GM19452 (cell line): ENCODE results near the gene KIAA1328.

ENCODE experiments used
- ATAC-seq: cut with Tn5 transposase; IDR thresholded peaks from one replicate; pipeline ENCODE4 v1.9.1; 2021; ENCODE audit not compliant: unreplicated experiment

KIAA1328 gene

DNA sequence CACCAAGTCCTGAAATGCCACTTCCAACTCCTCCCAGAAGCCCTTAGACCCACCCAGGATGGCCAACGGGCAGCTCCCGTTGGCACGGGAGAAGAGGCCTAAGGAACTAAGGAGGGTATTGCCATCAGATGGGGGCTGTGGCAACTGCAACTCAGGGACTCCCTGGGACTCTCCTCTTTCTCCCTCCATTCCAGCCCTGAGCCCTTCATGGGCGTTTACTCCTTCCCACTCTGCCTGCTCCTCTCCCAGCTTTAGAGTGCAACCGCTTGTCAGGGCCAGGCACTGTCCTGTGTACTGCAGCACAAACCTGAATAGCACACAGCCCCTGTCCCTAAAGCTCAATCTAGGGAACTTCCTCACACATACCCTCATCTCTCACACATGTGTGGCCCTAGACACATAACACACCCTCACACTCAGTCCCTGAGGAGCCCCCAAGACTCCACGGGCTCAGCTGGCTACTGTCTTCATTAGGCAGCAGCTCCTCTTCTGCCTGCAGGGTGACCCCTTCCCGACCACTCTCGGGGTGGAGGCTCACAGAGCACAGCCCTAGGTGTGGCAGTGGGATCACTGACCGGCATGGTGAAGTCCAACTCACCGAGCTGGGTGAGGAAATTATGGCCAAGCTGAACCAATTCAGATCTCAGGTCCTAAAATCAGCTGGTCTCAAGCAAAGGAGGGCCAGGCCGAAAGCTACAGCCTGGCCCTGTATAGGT, 420.4 kb downstream of the KIAA1328 start:
- ATAC-seq = no peak

GRCh38 chr18:37249895-37250618, 421.1 kb downstream of the KIAA1328 start:
- ATAC-seq = no peak

DNA sequence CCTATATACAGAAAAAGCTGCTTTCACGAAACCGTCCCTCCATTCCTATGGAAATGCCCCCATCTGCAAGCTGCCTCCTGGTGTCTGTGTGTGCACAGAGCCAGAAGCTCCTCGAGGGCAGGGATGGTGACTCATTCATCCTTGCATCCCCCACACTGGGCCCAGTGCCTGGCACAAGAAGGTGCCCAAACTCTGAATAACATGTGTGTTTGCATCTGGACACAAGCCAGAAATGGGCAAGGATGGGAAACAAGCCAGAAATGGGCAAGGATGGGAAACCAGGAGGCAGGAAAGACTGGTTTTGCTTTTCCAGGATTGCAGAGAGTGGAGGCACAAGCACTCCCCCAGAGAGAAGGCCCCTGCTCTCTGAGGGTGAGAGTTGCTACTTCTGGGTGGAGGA, 422.8 kb downstream of the KIAA1328 start:
- no peak for ATAC-seq

- ATAC-seq = no peak
Measured at GRCh38 chr18:37252342-37252741, 423.4 kb downstream of the KIAA1328 start.

DNA sequence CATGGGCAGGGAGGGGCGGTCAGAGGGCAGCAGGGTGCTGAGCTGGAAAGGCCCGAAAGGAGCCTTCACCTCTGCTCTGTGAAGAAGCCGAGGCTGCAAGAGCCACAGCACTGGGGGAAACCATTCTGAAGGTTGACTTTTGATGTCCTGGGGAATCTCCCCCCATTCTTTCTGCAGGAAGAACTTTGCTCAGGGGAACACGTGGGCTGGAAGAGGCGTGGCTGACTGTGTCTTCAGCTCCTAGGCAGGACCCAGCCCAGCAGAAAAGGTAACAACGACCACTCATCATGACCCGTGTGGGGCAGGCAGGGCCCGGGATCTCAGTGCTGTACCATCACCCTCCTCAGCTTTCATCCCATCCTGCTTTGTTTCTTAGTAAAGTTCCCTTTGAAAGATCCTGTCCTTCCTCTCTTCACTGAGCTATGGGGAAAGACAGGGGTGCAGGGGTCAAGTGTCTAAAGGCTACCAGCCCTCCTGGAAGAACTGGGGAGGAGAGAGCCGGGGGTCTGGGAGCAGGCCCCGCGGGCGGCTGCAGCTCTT, 424.0 kb downstream of the KIAA1328 start:
- ATAC-seq = no peak

DNA sequence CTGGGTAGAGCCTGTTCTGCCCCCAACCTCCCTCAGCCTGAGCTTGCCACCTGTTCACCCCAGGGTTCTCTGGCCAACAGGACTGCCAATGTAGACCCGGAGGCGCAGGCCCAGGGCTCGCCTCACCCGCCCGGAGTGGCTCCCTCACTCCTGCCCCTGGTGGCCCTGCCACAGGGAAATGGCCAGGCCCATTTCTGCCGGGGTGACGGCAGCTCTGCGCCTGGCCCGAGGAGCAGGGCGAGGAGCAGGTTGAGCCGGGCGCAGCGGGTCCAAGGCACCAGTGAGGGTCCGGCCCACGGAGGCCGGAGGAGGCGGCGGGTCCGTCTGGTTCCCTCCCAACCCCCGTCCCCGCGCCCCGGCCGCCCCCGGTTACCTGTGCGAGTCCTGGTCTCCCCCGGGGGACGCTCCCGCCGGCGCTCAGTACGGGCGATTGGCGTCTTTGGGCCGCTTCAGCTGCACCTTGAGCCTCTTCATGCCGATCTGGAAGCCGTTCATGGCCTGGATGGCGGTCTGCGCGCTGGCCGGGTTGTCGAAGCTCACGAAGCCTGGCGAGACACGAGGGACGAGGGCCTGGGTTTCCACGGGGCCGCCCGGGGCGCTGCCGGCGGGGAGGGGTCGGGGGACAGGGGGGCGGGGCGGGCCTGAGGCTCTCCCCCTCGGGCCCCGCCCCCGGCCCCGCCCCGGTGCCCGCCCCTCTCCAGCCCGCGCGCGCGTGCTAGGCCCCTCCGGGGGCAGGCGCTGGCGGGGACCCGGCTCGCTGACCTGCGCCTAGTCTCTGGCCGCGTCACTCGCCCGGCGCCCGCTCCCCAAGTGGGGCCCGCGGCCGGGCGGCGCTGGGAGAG, 424.7 kb downstream of the KIAA1328 start:
- ATAC-seq = no peak

- no peak for ATAC-seq
Measured at GRCh38 chr18:37254236-37254754, 425.4 kb downstream of the KIAA1328 start.

- no peak for ATAC-seq
Measured at GRCh38 chr18:37254973-37255372, 426.0 kb downstream of the KIAA1328 start.

DNA sequence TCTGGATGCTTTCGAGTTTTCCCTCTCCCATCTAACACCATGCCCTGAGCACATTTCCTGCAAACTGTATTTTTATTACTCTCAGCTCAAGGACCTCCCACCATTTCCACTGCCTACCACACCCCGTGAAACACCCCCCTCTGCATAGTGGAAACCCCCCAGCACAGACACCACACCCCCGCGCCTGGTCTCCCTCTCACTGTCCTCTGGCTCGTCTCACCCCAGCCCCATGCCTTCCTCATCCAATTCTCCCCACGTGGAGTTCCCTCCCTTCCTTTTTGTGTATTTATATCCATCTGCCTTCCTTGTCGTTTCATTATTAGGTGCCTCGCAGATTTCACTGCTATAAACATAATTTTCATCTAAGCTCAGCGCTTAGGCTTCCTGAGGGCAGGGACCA, 429.2 kb downstream of the KIAA1328 start:
- no peak for ATAC-seq

GRCh38 chr18:37258819-37259218, 429.9 kb downstream of the KIAA1328 start:
- no peak for ATAC-seq

DNA sequence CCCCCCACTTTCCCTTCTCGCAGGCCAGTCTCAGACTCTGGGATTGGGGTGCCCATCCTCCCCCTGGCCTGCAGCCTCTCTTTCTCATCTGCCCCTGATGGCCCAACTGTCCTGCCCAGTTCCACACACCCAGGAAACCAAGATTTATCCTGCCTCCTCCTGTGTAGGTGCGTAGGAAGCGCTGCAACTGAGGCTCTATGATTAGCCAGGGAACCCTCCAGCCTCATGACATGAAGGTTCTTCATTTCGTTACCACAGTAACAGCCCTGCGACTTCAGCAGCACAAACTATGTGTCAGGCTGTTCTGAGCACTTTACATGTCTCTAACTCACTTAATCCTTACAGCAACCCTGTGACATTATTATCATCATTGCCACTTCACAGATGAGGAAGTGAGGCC, 430.8 kb downstream of the KIAA1328 start:
- no peak for ATAC-seq

- no peak for ATAC-seq
Measured at GRCh38 chr18:37260367-37261093, 431.6 kb downstream of the KIAA1328 start.

DNA sequence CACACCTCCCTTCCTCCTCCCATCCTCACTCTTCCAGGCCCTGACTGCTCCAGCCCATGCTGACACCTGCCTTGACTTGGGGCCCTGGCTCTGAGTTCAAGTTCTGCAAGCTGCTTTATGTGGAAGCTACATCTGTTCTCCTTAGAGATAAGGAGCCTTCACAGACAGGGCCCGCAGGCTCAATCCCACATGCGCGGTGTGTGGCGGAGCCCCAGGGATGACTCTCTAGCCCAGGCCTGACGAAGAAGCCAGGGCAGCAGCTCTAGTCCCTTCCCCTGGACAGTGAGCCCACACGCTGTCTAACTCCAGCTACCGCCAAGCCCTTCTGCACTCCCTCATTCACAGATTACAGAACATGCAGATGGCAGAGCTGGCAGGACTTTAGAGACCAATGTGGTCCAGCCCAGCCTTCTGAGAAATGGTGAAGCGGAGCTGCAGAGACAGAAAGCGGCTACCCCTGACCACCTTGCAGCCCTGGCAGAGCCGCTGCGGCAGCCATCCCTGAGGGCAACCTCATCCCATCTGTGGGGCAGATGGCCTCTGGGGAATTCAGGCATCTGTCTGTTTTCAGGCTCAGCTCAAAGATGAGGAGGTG, 432.4 kb downstream of the KIAA1328 start:
- ATAC-seq = no peak

DNA sequence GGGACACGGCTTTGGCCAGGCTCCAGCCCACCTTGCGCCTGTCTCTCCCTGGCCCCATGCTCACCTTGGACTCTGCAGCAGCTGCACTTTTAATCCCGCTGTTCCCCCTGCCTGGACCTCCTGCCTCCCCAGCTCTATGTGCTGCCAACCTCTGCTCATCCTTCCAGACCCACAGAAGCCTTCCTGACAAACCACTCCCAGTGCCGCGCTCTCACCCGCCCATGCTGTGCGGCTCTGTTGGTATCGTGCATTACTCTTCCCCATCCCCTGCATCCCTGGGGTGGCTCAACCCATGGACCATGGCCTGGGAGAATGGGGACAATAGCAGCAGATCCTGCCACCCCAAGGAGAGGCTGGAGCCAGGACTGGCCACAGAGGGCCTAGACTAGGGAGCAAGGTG, 433.1 kb downstream of the KIAA1328 start:
- ATAC-seq = no peak

GRCh38 chr18:37264956-37265355, 436.0 kb downstream of the KIAA1328 start:
- ATAC-seq = no peak

GRCh38 chr18:37265382-37265781, 436.5 kb downstream of the KIAA1328 start:
- no peak for ATAC-seq

GRCh38 chr18:37266290-37266689, 437.4 kb downstream of the KIAA1328 start:
- ATAC-seq = no peak

DNA sequence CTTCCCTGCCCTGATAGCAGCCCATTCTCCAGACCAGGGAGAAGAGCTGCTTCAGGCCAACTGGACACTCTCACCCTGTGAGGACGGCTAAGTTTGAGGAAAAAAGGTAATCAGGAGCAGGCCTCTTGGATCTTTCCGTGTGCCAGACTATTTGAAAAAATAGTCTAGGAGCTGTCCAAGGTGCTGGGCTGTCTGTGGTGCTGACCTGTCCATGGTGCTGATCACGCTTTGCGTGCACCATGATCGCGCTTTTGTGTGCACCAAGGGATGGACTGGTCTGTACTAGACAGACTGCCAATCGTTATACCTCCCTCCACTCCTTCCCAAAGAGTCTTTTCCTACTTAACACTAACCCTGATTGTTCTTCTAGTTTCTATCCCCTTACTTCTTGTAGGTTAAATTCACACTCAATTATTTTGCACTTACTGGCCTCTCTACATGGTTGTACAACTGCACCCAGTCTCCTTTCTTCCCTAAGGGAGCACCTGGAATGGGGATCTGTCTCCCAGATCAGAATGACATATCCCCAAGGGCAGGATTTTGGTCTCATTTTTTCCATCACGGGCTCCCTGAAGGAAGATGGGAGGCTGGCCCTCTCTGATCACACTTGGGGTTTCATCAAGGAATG, 441.2 kb downstream of the KIAA1328 start:
- ATAC-seq = no peak

DNA sequence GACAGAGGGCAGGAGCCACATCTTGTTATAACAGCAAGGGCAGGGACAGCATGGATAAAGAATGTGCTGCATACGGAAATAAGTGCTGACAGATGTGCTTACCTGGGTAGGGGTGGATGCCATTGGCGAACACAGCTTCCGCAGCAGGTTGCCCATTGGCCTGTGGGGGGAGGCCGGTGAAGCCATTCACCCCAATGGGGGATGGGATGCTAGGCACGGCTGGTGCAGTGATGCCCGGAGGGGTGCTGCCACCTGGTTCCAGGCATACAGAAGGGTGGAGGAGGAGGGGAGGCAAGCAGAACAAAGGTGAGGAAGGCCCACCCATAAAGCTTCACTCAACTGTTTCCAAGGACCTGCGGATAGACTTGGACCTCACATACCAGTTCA, 441.7 kb downstream of the KIAA1328 start:
- no peak for ATAC-seq

DNA sequence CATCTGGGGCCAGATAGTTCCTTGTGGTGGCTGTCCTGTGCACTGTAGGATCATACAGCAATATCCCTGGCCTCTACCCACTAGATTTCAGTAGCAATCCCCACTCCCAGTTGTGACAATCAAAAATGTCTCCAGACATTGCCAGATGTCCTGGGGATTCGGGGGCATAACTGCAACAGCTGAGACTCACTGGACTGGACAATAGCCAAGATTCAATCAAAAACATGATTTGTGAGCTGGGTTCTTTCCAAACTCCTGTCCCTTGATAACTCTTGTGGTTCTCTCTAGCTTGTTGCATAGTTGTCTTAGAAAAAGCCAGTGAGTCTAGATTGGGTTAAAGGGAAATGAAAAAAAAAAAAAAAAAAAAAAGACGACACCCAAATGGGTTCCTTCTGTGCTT, 443.3 kb downstream of the KIAA1328 start:
- ATAC-seq = no peak
